NCI-H524 treated with DMSO at 0.1 percent for 48 hours (cell line): ENCODE results near the gene HCAR2.
"Not testable (repeated sequence)": the region's sequence is repeated elsewhere in the genome, so short reads cannot be mapped to it uniquely, and the experiment has no call there.

ENCODE experiments used
- DNase-seq: peaks from one replicate; lab custom pipeline; 2025; lab: John Stamatoyannopoulos, UW

HCAR2 gene

GRCh38 chr12:122716658-122717057 lies 13.5 kb upstream of the HCAR2 start, which contains the start of gene HCAR3:
Gene HCAR3 (minus strand): TSS chr12:122716811. CDS start chr12:122716737, 74 bp downstream.
- DNase-seq, result not testable (repeated sequence)

- not testable (repeated sequence) for DNase-seq
These were observed 12.1 kb upstream of the HCAR2 start for GRCh38 chr12:122715211-122715610.

GRCh38 chr12:122713491-122714188 lies 10.5 kb upstream of the HCAR2 start:
- not testable (repeated sequence) for DNase-seq

- DNase-seq, result not testable (repeated sequence)
These were observed 8.1 kb upstream of the HCAR2 start for GRCh38 chr12:122711266-122711665.

- DNase-seq, result not testable (repeated sequence)
These were observed 7.2 kb upstream of the HCAR2 start for GRCh38 chr12:122710341-122710740.

GRCh38 chr12:122709287-122709686 lies 6.1 kb upstream of the HCAR2 start:
- not testable (repeated sequence) for DNase-seq

GRCh38 chr12:122703841-122704240 lies 684 bp upstream of the HCAR2 start:
- DNase-seq, result not testable (repeated sequence)

GRCh38 chr12:122701481-122701880 lies 1.7 kb downstream of the HCAR2 start:
- not testable (repeated sequence) for DNase-seq

GRCh38 chr12:122700038-122700710 lies 3.0 kb downstream of the HCAR2 start:
- DNase-seq, result not testable (repeated sequence)

- DNase-seq, result not testable (repeated sequence)
These were observed 6.2 kb downstream of the HCAR2 start for GRCh38 chr12:122696922-122697321.

- DNase-seq, result no peak
These were observed 11.6 kb downstream of the HCAR2 start for GRCh38 chr12:122691566-122691965.

- DNase-seq, result no peak
These were observed 14.9 kb downstream of the HCAR2 start for GRCh38 chr12:122688291-122688690.

- peak; percentile 10 for DNase-seq
These were observed 16.1 kb downstream of the HCAR2 start for GRCh38 chr12:122687086-122687485.

- no peak for DNase-seq
These were observed 16.6 kb downstream of the HCAR2 start for GRCh38 chr12:122686538-122686937.

GRCh38 chr12:122684297-122684813 lies 18.8 kb downstream of the HCAR2 start:
- no peak for DNase-seq

GRCh38 chr12:122681814-122682213 lies 21.3 kb downstream of the HCAR2 start:
- no peak for DNase-seq

- not testable (repeated sequence) for DNase-seq
These were observed 22.2 kb downstream of the HCAR2 start for GRCh38 chr12:122680989-122681388.

- not testable (repeated sequence) for DNase-seq
These were observed 26.4 kb downstream of the HCAR2 start for GRCh38 chr12:122676781-122677180.

GRCh38 chr12:122676015-122676414 lies 27.1 kb downstream of the HCAR2 start:
- not testable (repeated sequence) for DNase-seq

- no peak for DNase-seq
These were observed 30.6 kb downstream of the HCAR2 start for GRCh38 chr12:122672515-122672914.

- DNase-seq, result no peak
These were observed 33.6 kb downstream of the HCAR2 start for GRCh38 chr12:122669397-122670070.

GRCh38 chr12:122668268-122668667 lies 34.9 kb downstream of the HCAR2 start:
- no peak for DNase-seq
